Non-pigmented ciliary epithelial cell (primary cell): ENCODE results near the gene ARMC9.
"Not testable (repeated sequence)": the region's sequence is repeated elsewhere in the genome, so short reads cannot be mapped to it uniquely, and the experiment has no call there.

ENCODE experiments used
- DNase-seq: peaks from one replicate; pipeline ENCODE4 v3.0.0-alpha.2; 2010; ENCODE audit warnings: low read depth

The ARMC9 gene

DNA sequence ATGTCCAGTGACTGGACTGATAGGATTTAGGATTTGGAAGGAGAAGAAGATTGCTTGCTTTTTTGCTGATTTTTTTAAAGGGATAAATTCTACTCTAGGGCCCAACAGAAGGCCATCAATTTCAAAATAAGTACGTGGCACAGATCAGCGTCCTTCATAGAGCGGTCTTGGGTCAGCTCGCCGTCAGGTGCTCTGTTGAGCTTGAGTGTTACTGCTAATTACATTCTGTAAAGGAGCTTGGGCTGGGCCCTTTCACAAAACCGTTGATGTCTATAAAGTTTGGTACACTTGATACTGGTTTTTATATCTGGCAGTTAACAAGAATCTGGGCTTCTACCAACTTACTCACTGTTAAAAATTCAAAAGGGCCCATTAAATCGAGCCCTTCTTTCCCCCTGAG lies 45.4 kb downstream of the ARMC9 start:
- DNase-seq = no peak

DNA sequence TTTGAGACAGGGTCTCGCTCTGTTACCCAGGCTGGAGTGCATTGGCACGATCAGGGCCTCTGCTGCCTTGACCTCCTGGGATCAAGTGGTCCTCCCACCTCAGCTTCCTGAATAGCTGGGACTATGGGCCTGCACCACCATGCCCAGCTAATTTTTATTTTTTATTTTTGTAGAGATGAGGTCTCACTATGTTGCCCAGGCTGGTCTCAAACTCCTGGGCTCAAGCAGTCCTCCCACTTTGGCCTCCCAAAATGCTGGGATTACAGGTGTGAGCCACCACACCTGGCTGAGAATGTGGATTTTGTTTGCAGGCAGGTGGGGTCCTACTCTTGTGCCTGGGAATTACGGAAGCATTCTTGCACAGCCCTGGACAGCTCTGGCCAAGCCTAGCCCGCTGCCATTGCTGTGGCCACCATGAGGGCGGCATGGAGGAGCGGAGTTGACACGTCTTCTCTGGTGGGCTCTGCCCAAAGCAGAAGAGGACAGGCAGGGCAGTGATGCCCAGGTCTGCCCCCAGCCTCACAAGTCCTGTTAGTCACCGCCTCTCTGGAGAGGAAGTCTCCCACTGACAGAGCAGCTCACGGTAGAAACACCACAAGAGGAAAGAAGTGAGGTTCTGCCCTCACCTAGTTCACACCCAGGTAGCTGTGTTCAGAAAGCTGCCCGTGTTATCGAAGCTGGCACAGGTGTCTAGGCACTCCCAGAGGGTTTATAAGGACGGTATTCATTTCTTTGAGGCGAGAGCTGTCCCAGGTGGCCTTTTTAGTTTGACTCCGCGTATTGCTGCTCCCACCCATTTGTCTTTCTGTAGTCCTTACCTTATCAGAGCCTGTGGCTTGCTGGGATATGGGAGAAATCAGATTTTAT lies 46.2 kb downstream of the ARMC9 start:
- no peak for DNase-seq

DNA sequence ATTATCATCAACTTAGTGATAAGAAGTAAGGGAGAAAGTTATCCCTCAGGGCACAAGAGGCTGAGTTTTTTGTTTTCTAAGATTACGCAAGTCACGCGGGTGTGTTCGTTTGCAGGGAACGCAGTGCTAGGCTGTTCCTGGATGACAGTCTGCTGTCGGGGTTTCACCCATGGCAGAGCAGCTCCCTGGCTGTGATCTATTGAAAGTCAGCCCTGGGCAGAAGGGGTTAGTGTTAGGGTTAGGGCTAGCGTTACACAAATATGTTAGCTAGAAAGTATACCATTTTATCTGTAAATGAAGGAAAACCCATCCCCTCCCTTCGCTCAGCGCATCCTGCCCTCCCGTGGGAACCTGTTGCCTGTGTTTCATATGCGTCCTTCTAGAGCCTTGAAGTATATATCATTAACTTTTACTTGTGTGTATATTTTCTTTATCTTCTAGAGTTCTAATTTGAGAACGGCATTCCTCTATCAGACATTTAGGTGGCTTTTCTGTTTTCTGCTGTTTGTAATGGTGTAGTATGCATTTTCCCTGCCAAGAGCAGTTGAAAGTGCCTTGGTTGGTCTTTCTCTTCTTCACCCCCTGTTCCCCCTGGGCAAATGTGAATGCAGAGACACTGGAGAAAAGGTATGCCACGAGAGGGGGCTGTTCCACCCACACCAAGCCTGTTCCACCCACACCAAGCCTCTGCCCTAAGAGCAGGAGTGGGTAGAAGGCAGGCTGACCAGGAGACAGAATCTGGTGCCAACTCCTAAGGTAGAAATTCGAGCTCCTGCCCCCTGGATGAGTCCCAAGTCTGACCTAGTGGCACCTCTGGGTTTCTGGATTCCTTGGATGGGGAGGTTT lies 47.0 kb downstream of the ARMC9 start:
- no peak for DNase-seq

DNA sequence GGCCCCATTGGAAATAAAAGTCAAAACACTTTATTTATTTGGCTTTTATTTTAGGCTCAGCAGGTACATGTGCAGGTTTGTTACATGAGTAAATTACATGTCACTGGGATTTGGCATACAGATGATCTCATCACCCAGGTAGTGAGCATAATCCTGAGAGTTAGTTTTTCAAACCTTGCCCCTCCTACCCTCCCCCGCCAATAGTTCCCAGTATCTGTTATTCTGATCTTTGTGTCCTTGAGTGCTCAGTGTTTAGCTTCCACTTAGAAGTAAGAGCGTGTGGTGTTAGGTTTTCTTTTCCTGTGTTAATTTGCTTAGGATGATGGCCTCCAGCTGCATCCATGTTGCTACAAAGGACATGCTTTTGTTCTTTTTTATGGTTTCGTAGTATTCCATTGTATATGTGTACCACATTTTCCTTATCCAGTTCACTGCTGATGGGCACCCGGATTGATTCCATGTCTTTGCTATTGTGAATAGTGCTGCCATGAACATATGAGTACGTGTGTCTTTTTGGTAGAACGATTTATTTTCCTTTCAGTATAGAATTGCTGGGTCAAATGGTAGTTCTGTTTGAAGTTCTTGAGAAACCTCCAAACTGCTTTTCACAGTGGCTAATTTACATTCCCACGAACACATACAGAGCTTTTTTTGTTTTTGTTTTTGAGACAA lies 47.9 kb downstream of the ARMC9 start:
- DNase-seq = no peak

DNA sequence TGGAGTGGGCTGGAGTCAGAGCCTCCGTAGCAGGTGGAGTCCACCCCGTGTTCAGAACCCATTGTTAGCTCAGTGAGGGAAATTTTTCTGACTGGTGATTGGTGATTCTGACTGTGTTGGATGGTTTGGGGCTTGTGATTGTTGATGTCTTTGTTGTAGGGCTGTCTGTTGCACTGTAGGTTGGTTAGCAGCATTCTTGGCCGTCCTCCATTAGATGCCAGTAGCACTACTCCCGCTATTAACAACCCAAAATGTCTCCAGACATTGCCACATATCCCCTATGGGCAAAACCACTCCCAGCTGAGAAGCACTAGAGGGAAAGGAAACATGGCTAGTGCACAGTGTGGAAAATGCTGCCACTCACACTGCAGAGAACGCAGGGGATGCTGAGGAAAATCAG lies 51.7 kb downstream of the ARMC9 start:
- no peak for DNase-seq

DNA sequence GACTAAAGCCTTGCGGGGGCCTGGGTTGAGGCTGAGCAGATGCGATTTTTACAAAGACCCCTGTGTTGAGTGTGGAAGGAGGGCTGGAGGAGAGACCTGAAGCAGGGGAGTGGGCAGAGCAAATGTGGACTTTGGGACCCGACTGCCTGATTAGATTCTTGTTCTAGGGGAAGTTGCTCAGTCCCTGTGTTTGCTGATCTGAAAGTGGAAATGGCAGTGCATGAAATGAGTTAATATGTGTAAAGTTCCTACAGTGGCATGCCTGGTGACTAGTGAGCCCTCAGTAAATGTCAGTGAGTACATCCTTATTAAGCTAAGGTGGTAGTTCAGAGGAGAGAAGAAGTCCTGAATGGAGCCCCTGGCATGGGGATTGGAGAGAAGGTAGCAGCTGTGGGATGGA lies 52.3 kb downstream of the ARMC9 start:
- DNase-seq = no peak

DNA sequence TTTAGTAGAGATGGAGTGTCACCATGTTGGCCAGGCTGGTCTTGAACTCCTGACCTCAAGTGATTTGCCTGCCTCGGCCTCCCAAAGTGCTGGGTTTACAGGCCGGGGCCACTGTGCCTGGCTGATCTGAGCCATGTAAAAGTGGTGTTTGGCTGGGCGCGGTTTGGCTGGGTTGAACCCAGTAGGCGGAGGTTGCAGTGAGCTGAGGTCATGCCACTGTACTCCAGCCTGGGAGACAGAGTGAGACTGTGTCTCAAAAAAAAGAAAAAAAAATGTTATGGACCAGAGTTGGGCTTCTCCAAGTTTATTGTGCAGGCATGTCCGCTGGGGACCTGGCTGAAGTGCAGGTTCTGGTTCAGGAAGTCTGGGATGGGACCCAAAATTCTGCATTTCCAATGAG lies 54.9 kb downstream of the ARMC9 start:
- not testable (repeated sequence) for DNase-seq

DNA sequence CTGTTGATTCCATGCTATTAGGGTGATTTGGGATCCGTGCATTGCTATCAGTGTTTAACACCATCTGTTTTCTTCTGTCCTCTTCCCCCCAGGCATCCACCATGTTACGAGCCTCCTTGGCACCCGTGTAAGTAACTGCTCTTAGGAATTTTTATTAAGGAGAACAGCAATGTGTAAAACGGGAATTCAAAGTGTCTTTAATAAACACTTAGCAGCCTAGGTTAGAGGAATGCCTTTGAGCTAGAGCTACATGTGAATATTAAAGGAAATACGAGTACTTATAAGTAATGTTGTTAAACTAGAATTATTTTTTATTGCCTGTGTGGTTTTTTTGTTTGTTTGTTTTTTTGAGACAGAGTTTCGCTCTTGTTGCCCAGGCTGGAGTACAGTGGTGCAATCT lies 58.1 kb downstream of the ARMC9 start:
- no peak for DNase-seq

DNA sequence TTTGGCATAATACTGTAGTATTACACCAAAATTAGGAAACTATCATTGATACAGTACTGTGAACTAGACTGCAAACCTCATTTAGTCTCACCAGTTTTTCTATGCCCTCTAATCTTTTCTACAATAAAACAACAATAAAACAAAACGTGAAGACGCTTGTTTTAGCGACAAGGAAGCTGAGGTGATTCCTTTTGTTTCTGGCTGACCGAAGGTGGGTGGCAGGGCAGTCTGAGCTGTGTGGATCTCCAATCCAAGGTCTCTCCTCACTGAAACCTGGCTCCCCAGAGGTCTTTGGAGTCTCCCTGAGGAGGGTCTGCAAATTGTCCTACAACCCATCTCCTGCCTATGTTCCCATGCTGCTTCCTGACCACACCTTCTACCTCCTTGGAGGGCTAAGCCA lies 59.3 kb downstream of the ARMC9 start:
- no peak for DNase-seq

DNA sequence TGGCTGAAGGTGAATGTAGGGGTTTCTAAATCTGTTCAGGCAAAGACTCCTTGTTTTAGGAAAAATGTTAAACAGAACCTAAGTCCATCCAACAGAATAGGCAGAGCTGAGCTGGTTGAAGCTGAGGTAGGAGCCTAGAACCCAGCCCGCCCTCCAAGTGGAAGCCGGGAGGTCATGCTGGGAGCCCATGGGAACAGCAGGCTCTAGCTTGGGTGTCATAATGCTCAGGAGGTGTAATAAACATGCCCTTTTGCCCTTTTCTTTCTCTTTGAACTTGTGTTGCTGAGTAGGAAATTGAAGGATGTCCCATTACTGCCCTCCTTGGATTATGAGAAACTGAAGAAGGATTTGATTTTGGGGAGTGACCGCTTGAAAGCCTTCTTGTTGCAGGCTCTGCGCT lies 60.3 kb downstream of the ARMC9 start:
- DNase-seq = no peak

DNA sequence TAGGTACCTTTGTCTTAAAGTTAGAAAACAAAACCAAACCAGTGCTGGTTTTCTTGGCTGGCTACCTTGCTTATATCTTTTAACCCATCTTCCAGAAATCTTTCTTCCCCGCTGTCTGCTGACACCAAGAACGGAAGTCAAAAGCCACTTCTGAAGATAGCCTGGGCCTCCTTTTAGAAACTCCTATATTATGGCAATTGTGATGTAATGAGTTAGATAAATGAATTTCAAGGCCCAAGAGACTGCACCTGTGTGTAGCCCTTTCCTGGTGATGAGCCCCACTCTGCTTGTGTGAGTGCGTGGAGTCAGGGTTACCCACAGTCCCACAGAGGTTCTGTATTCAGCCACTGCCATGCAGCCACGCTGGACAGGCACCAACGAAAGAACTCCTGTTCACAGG lies 60.7 kb downstream of the ARMC9 start:
- DNase-seq = no peak

DNA sequence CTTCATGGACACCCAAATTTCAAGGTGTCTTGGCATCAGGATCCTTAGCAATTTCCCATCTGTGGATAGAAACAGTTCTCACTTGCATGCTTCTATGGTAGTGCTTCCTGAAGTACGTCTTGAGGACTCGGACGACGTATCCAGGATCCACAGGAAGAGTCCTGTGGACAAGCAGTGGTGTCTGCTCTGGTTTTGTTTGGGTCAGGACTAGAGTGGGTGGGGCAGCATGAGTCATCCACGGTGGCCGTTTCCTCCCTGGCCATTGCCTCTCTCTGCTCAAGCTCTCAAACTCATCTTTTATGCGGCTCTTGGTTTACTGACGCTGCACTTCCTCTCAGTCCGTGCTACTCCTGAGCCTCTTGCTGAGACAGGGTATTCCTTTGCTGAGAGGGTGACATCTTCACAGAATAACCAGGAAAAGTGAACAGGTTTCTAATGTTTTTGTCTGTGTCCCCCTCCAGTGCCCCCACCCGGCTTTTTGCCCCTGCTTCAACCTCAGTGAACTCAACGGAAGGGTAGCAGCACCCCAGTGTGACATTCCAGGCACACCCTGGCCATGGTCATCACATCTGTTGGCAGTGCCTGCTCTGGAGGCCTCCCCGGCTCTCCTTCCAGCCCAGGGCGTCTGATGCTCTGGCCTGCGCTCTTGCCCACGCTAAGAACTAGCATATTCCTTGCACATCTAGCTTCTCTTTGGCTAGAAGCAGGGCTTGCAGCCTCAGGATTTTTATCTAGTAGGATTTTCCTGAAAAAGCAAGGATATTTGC lies 62.2 kb downstream of the ARMC9 start:
- DNase-seq = no peak

DNA sequence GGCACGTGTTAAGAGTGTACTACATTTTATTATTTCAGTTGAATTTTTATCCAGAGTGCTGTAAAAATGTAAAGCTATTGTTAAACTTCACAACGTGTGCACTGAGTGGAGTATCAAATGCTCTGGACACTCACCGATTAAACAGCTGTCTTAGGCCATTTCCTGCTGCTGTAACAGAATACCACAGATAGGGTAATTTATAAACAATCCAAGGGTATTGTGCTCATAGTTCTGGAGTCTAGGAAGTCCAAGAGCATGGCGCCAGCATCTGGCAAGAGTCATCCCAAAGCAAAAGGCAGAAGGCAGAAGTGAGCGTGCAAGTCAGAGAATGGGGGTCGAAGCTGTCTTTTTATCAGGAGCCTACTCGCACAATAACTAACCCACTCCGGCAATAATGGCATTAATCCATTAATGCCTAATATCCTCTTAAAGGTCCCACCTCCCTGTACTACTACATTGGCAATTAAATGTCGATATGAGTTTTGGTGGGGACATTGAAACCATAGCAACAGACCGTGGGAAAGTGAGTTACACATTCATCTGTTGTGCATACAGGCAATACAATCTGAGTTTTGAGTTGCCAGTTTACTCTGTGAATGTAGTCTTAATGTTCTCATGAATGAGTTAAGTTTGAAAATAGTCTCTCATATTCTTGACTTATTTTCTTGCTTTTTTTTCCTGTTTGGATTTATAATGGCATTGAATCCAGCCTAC lies 64.8 kb downstream of the ARMC9 start:
- DNase-seq = no peak

DNA sequence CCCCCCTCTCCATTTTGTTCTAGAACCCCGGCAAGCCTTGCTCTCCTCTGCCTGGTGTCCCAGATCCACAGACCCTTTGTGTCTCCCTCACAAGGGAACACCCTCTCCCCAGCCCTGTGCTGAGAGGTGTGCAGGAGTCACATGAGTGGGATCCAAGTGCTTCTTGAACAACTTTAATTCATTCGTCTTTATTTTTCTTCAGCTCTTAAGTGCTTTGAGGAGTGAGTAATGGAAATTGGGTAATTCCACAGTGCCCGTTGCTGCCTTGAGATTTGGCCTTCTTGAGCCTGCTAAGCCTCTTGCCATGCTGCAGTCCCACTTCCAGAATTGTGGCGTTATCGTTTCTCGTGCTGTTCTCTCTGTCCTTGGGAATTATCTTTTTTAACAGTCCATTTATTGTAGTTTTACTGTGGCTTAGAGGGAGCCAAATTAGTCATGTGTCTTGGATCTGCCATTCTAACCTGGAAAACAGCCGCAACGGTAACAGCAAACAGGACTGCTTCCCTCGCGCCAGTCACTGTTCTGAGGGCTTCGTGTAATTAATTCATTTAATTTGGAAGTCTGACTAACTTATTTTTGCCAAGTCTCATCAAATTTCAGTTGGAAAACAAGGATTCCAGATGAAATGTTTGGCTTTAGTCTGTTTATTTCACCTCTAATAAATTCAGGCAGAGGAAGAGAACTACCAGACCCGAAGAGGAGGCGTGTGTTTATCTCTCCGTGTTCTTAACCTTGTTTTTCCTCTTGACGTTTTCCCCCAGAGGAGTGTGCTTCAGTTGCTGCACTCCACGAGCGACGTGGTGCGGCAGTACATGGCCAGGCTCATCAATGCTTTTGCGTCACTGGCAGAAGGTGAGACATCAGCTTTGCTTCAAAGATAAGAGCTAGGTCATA lies 72.0 kb downstream of the ARMC9 start:
- no peak for DNase-seq

DNA sequence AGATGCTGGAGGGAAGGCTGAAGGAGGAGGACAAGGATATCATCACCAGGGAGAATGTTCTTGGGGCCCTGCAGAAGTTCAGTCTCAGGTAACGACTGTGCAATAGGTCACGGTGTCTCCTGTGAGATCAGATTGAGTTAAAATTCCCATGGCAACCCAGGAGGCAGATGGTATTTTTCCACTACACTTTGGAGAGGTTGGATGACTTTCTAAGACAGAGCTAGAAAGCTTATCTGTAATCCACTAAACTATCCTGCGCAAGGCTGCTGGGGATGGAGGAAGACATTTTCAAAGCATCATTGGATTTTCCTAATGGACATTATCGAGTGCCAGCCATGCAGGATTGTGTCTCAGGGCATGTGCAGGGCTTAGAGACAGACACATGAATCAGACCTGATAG lies 74.6 kb downstream of the ARMC9 start:
- DNase-seq = no peak

DNA sequence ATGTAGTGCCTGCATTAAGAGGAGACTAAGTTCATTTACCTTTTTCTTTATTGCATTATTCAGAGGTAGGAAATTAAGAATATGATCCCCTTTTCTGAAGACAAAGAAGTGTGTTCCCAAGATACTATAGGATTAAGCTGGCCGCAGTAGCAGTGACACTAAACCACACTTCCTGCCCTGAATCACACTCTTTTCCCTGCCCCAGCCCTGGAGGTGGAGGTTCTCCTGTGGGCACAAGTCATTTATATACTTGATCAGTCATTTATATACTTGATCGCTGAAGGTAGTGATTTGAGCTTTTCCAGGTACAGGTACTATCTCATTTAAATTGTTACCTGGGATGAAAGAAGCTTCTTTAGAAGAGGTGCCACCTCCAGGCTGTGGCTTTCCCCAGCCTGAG lies 78.6 kb downstream of the ARMC9 start:
- no peak for DNase-seq

DNA sequence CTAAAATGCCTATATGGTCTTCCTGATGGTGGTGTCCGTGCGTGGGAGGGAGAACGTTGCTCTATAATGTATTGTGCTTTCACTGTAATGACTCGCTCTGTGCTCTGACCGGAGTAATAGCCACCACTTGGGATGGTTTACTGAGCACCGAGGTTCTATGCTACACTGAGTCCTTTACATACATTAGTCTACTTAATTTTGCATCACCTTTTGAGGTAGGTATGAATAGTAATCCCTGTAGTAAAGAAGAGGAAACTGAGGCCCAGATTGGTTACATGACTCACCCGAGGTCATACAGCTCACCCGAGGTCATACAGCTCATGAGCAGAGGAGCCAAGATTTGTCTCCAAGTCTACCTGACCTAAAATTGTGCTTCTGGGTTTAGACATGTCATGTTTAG lies 79.5 kb downstream of the ARMC9 start:
- DNase-seq = no peak

DNA sequence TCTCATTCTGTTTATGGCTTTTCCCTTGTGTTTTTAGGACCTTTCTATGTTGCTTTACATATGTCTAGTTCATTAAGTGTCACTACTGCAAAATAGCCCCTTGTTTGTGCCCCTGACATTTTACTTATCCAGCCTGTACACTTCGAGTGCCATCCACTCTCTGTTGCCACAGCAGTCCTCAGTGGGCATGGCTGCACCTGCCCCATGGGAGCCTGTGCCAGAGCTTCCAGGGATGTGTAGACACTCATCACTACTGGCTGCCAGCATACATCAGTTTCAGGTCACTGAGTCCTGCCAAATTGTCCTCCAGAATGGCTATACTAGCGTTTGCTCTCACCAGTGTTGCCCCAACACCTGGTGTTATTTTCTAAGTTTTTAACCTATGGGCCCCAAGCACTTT lies 80.4 kb downstream of the ARMC9 start:
- DNase-seq = no peak

DNA sequence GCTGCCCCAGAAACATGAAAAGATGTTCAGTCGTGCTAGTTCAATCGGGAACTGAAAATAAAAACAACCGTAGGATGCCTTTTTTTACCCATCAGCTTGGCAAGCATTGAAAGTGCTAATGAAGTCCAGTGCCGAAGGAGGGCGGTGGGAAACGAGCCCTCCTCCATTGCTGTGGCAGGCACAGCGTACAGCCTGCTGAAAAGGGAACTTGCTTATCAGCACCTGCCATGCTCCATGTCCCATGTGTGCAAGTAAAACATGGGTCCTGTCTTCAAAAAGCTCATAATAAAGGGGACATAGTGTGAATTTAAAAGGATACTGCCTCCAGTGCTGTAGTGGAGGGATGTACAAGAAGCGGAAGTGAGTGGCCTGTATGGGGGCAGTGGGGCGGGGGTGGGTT lies 82.4 kb downstream of the ARMC9 start:
- no peak for DNase-seq

DNA sequence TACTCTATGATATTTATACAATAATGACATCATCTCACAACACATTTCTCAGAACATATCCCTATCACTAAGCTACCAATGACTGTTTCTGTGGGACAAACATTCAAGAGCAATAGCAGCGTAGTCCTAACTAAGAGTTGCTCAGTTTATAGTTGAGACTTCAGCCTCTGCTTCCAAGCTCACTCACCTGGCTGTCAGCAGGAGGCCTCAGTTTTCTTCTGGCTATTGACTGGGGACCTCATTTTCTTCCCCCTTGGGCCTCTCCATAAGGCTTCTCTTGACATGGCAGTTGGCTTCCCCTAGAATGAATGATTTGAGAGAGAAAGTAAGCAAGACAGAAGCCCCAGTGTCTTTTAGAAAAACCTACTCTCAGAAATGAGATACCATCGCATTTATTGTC lies 85.9 kb downstream of the ARMC9 start:
- no peak for DNase-seq
